SK-MEL-5 (cell line): ENCODE data around the gene RIPK3. TPM values are rescaled to one million over a fixed set of nuclear protein-coding genes. Genes with fewer than 3 reads are reported as not detected.
A peak's percentile ranks its signal among the peaks of the same experiment; 100 is the strongest.

Experiments used
- DNase-seq: peaks from one replicate; pipeline ENCODE4 v3.0.0-alpha.2; 2016; ENCODE audit warnings: low read depth, low spot score
- in situ Hi-C: cut with HindIII; loops from 2 replicates; pipeline ENCODE4 v1.10.0; 2016; ENCODE audit warnings: low sequenced_read_pairs, high pct_unique_total_duplicates, low pct_unique_long_range_greater_than_20kb
- small RNA-seq, 2 experiments: library from RNA; depleted of rRNA; stranded (forward); fragments of <200 nt; gene quantifications; one replicate each; pipeline ENCODE3, GENCODE V24; 2014
- total RNA-seq: library from RNA; depleted of rRNA; stranded (reverse); fragments of >200 nt; shearing (Covaris generic); gene quantifications from 2 replicates; pipeline ENCODE4 v1.2.3, GENCODE V29; 2014; rRNA removed

The RIPK3 gene
- total RNA-seq, 1 experiment from 2014 or later = not detected

DNA sequence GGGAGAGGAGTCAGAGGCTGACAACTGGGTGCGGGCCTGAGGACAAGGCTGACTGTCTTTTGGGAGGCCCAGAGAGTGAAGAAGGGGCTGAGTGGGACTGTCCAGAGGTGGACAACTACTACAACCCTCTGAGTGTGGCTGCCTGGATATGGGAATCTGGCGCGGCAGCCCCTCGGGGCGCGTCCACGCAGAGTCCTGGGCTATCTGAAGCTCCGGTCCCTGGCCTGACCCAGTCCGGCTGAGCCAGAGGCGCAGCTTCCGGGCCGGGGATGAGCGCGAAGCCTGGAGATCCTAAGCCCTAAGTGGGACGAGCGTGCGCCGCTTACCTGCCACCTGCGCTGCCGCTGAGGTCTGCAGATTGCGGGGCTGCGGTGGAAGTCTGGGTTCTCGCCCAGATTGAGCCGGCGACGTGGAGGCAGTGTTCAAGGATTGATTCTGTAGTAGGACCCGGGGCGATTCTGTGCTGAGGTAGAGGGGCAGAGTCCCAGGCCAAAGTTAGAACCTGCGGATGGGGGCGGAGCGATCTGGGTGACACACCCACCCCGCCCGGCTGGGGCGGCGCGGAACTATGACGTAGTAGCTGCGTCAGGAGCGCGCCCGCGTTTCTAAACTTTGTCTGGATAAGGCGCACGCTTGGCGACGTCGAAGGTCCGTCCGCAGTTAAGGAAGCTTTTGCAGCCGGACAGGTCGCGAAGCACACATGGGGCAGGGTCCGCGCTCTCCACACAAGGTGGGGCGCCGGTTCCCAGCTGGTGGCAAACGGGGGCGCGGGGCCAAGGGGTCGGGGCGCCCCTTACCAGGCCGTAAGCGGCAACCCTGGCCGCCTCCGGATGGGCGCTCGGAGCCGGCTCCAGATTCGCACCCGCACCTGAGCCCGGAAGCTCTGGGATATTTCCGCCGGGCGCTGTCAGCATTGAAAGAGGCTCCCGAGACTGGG lies 40.3 kb downstream of the RIPK3 start, which contains the start of the genes DHRS1 and NOP9:
Gene DHRS1 (minus strand): TSS at position 526 of the 937 bp plus-strand sequence. CDS start 674 bp downstream, outside the sequence.
Gene NOP9 (plus strand): TSS at position 596 of the 937 bp plus-strand sequence. CDS start 105 bp downstream, at position 701.
- in situ Hi-C loops = no loop called here
- peak; percentile 85 for DNase-seq

DNA sequence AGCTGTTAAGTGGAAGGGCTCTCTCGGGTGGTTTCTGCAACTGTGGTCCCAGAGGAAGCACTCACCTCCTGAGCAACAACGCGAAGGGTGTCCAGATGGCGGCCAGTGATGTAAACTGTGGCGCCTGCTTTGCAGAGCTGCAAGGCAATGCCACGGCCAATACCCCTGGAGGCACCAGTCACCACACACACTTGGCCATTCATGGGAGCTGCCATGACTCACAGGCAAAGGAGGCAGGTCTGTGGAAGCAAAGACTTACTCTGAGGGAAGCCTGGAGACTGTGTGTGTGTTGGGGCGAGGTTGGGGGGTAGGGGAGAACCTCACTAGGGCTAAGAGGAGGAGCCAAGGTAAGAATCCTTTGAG lies 40.9 kb downstream of the RIPK3 start:
- DNase-seq = peak; percentile 69
- in situ Hi-C loops = no loop called here

DNA sequence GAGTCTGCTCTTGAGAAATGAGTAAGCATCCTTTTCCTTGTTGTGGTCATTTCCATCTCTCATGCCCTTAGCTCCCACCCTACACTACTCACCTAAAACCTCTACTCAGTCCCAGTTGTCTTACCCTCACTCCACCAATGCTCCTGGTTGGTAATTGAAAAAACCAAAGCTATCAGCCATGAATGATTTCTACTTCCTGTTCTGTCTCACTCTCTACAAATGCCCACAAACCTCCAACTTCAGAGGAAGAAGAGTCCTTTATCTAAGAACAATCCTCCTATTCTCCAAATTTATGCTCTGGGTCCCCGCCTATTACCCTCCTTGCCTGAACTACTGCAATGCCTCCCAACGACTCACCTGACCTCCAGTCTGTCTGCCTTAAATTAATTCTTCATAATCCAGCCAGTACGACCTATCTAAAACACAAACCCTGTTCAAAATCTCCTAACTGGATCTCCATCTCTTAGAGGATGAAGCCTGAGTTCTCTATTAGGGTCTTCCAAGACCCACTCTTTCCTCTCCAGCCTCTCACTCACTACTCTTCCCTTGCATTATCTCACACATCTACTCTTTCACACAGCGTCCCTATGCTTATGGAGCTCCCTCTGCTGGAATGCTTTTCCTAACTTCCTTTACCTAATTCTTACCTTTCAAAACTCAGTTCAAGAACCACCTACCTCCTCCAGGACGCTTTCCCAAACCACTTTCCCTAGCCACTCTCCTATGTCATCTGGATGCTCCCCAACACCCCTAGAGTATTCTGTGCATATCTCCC lies 42.4 kb downstream of the RIPK3 start:
- in situ Hi-C loops = no loop called here
- DNase-seq = peak; percentile 66

DNA sequence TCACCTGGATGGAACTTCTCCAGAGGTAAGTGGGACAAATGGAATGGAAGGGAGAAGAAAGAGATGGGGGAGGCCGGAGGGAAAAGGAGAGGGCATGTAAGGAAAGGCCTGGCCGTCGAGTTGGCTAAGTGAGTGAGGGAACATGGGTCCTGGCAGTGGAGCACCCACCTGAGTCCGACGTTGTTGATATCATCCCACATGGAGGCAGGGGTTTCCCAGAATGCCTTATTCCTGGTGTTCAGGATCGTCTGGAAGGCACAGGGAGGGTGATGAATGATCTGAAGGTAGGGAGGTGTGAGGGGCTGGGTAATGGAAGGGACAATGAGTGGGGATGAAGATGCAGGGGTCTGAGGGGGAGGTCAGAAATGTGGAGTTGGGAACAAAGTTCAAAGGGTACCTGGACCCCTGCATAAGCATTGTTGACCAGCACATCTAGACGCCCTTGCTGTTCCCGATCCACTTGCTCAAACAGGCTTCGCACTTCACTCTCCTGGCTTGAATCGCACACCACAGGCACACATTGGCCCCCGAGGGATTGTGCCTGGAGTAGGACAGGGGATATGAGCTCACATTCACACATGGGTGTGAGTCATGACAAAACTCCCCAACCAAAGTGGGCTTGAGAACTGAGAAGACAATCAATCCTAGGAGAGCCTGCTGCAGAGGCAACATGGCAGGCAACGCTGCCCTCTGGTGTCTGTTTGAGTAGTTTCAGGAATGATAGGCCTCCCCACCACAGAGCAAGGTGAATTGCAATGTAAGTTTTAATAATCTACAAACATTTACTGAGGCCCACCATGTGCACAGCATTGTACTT lies 43.2 kb downstream of the RIPK3 start:
- in situ Hi-C loops = no loop called here
- DNase-seq = peak; percentile 72

DNA sequence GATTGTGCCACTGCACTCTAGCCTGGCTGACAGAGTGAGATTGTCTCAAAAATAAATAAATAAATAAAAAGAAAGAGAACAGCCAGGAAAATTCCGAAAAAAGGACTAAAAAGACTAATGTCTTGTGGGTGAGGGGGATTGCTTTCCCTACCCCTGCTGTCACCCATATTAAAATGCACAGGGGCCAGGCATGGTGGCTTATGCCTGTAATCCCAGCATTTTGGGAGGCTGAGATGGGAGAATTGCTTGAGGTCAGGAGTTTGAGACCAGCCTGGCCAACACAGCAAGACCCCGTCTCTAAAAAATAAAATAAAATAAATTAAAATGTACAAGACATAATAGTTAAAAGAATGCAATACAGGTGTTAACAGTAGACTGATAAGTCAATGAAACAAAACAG lies 46.3 kb downstream of the RIPK3 start:
- DNase-seq = no peak
- in situ Hi-C loops = no loop called here

DNA sequence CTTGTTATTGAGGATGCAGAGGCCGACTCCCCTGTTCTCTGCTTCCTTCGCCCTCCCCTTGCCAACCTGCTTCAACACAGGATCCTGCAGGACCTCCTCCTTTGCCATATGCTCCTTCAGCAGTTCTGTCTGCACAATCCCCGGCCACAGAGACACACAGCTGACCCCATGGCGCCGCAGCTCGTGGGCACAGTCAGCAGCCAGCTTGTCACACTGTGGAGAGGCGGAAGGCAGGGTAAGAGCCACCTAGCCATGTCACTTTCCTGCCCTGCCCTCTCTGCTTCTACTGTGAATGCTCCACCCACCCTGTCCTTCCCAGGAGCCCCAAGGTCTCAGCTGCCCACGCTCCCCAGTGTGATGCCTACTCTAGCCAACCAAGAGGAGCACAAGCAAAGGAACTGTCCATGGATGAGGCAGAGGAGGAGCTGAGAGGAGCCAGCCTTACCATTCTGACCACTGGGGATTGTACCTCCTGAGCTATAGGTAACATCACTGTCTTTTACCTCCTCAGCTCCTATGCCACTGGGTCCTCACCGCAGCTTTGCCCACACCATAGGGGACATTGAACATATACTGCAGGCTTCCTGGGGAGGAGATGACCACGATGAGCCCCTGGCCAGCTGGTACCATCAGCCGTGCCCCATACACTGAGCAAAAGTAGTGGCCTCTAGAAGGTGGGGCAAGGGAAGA lies 47.5 kb downstream of the RIPK3 start:
- in situ Hi-C loops = no loop called here
- DNase-seq = no peak

DNA sequence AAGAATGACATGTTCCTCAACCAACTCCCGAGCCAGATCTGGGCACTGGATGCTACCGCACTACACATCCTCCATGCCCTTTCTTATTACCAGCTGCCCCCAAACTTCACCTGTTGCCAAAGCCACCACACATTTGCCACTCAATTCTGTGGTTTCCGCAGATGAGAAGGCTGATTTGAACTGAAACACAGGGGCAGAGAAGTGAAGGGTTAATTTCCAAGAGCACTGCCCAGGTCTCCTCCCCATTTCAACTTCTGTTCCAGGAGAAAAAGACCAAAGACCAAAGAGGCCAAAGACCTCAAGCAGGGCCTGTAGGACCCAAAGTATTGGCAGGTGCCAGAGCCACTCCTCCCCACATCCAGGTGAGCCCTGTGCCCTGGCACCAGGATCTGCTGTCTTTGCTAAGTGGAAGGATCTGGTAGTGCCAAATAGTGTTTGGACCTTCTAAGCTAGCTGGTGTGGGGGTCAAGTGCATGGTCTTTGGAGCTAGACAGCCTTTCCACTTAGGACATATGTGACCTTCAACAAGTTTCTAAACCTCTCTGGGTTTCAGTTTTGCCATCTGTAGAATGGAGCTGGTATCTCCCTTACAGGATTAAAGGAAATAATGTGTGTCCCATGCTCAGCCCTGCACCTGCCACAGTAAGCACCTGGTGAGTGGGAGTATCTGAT lies 48.2 kb downstream of the RIPK3 start:
- no peak for DNase-seq
- in situ Hi-C loops = no loop called here

DNA sequence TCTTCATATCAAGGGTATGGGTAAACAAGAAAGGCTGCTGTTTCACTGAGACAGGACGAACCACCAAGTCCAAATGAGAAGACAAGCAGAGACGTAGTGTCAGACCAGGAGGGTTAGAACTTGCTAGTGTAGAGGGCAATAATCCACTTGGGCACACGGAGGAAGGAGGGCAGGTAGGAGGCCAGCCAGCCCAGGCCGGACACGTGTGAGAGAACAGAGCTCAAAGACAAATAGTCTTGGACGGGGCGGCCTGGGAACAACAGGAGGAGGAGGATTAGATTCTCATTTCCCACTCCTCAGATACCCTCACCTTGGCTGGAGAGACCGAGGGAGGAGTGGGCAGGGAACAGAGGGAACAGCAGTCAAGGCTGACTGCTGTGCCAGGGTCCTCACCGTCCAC lies 49.0 kb downstream of the RIPK3 start:
- DNase-seq = no peak
- in situ Hi-C loops = no loop called here

DNA sequence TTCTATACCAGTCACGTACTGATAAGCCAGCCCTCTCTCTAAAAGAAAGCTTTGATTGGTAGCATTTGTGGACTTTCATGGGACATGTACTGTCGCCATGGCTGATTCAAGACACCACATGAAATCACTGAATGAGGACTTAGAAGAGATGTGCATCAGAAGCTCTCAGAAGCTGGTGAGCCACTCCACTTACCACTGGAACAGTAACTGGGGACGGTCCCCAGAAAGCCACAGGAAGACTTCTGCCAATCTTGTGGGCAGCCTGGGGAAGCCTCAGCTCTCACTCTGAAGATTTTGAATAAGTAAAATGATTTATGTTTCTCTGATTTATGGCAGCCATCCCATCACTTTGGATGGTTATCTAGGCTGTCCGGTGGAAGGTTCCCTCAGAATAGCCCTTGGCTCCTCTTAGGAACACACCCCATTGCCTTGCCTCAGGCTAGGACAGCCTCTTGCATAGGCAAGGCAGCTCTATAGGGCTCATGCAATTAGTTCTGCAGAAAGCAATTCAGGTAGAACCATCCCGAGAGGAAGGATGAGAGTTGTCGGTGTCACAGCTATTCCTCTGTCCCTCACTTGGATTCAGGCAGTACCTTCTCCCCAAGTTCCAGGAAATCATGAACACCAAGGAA lies 50.0 kb downstream of the RIPK3 start:
- in situ Hi-C loops = no loop called here
- DNase-seq = no peak

DNA sequence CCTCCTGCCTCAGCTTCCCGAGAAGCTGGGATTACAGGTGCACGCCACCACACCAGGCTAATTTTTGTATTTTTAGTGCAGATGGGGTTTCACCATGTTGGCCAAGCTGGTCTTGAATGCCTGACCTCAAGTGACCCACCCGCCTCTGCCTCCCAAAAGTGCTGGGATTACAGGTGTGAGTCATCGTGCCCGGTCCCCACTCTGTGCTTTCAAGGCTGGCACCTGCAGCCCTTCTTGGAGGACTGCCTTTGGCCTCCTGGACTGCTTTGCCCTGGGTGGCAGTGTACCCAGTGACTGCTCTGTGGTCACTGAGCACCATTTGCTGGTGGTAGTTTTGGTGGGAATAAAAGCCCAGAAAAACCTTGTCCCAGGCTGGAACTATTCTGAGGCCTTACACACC lies 52.8 kb downstream of the RIPK3 start:
- no peak for DNase-seq
- in situ Hi-C loops = no loop called here

Small RNAs within 50 kb of the gene (small RNA-seq; reads per million reads assigned to genes)
- 0 reads per million in 2 experiments for gene RF00026

Other genes starting within 250 kb of the RIPK3 start
- 23.2 and 28.6 TPM in 2 replicates for gene PCK2, start 245.7 kb downstream of the RIPK3 start, total RNA-seq
- 43.7 and 49.5 TPM in 2 replicates for gene DCAF11, start 225.2 kb downstream of the RIPK3 start, total RNA-seq
- gene NRL, start 225.0 kb downstream of the RIPK3 start, total RNA-seq = 2.5 and 2.6 TPM in 2 replicates
- gene FITM1, start 209.3 kb downstream of the RIPK3 start, total RNA-seq = not detected in 2 replicates
- gene PSME1, start 203.8 kb downstream of the RIPK3 start, total RNA-seq = 92.6 and 105 TPM in 2 replicates
- 12.3 and 13.9 TPM in 2 replicates for gene EMC9, start 198.4 kb downstream of the RIPK3 start, total RNA-seq
- 174 and 203 TPM in 2 replicates for gene PSME2, start 193.4 kb downstream of the RIPK3 start, total RNA-seq
- 36.3 and 47.2 TPM in 2 replicates for gene RNF31, start 192.5 kb downstream of the RIPK3 start, total RNA-seq
- gene IRF9, start 178.7 kb downstream of the RIPK3 start, total RNA-seq = 24.2 and 34.1 TPM in 2 replicates
- gene REC8, start 167.9 kb downstream of the RIPK3 start, total RNA-seq = 0.69 and 1.1 TPM in 2 replicates
- gene IPO4, start 151.2 kb downstream of the RIPK3 start, total RNA-seq = 52.1 and 67.3 TPM in 2 replicates
- gene TM9SF1, start 144.6 kb downstream of the RIPK3 start, total RNA-seq = 56.9 and 57.5 TPM in 2 replicates
- gene TSSK4, start 134.3 kb downstream of the RIPK3 start, total RNA-seq = not detected in 2 replicates
- 42.2 and 44.2 TPM in 2 replicates for gene CHMP4A, start 126.5 kb downstream of the RIPK3 start, total RNA-seq
- 8.3 and 14.0 TPM in 2 replicates for gene MDP1, start 123.9 kb downstream of the RIPK3 start, total RNA-seq
- gene NEDD8, start 107.6 kb downstream of the RIPK3 start, total RNA-seq = 249 and 263 TPM in 2 replicates
- gene GMPR2, start 107.1 kb downstream of the RIPK3 start, total RNA-seq = 48.3 and 56.3 TPM in 2 replicates
- gene TINF2, start 97.4 kb downstream of the RIPK3 start, total RNA-seq = 37.8 and 43.1 TPM in 2 replicates
- gene TGM1, start 76.8 kb downstream of the RIPK3 start, total RNA-seq = 0.08 TPM in 1 of 2 replicates, not detected in the other
- gene RABGGTA, start 68.4 kb downstream of the RIPK3 start, total RNA-seq = 23.9 and 25.7 TPM in 2 replicates
- gene DHRS1, start 40.2 kb downstream of the RIPK3 start, total RNA-seq = 0.82 and 3.8 TPM in 2 replicates
- gene NOP9, start 40.1 kb downstream of the RIPK3 start, total RNA-seq = 22.9 and 25.1 TPM in 2 replicates
- 0.35 and 0.48 TPM in 2 replicates for gene CIDEB, start 32.0 kb downstream of the RIPK3 start, total RNA-seq
- 2.3 and 3.2 TPM in 2 replicates for gene LTB4R2, start 29.9 kb downstream of the RIPK3 start, total RNA-seq
- gene LTB4R, start 28.5 kb downstream of the RIPK3 start, total RNA-seq = 0.98 and 1.7 TPM in 2 replicates
- gene ADCY4, start 4.9 kb downstream of the RIPK3 start, total RNA-seq = not detected in 2 replicates
- gene NFATC4, start 28.2 kb upstream of the RIPK3 start, total RNA-seq = 0.05 and 0.53 TPM in 2 replicates
- 0.05 TPM in 1 of 2 replicates, not detected in the other for gene NYNRIN, start 59.0 kb upstream of the RIPK3 start, total RNA-seq
- 0.11 and 0.24 TPM in 2 replicates for gene CBLN3, start 89.7 kb upstream of the RIPK3 start, total RNA-seq
- 30.9 and 37.5 TPM in 2 replicates for gene KHNYN, start 90.0 kb upstream of the RIPK3 start, total RNA-seq
- gene SDR39U1, start 102.8 kb upstream of the RIPK3 start, total RNA-seq = 6.2 and 12.5 TPM in 2 replicates
- gene CMA1, start 168.3 kb upstream of the RIPK3 start, total RNA-seq = not detected in 2 replicates
- not detected in 2 replicates for gene CTSG, start 236.3 kb upstream of the RIPK3 start, total RNA-seq